Endodermal cell (in vitro differentiated cells): Measurements from ENCODE around the gene OARD1. TPM values are rescaled to one million over a fixed set of nuclear protein-coding genes. Genes with fewer than 3 reads are reported as not detected.

ENCODE experiments used
- DNase-seq: peaks from one replicate; pipeline ENCODE4 v3.0.0-alpha.2; 2017
- H3K27ac ChIP-seq: 2 replicates; pipeline ENCODE4 v1.5.1; 2013; ENCODE audit warnings: mild to moderate bottlenecking, low read depth, low read length, moderate library complexity
- H3K27me3 ChIP-seq: 2 replicates; pipeline ENCODE4 v1.6.1; 2013; ENCODE audit warnings: mild to moderate bottlenecking, low read length, moderate library complexity; ENCODE audit not compliant: insufficient read depth, control insufficient read depth, poor library complexity, severe bottlenecking
- H3K36me3 ChIP-seq: 2 replicates; pipeline ENCODE4 v1.7.0; 2013; ENCODE audit warnings: mild to moderate bottlenecking, low read length, moderate library complexity; ENCODE audit not compliant: control insufficient read depth, insufficient read depth
- H3K4me1 ChIP-seq: one replicate; pipeline ENCODE4 v1.7.0; 2013; ENCODE audit warnings: low read length; ENCODE audit not compliant: control insufficient read depth, insufficient read depth
- H3K4me3 ChIP-seq: 2 replicates; pipeline ENCODE4 v1.5.1; 2013; ENCODE audit warnings: mild to moderate bottlenecking, low read length, moderate library complexity
- H3K9ac ChIP-seq: 2 replicates; pipeline ENCODE4 v1.6.1; 2013; ENCODE audit warnings: mild to moderate bottlenecking, low read length, moderate library complexity; ENCODE audit not compliant: poor library complexity, severe bottlenecking; ENCODE audit errors: extremely low read depth
- H3K9me3 ChIP-seq: 2 replicates; pipeline ENCODE4 v1.6.1; 2013; ENCODE audit warnings: mild to moderate bottlenecking, low read length, moderate library complexity; ENCODE audit not compliant: control insufficient read depth
- H3K27ac Mint-ChIP-seq: 2 replicates; pipeline ENCODE4 v1.8.0; 2020; ENCODE audit warnings: mixed read lengths
- H3K27me3 Mint-ChIP-seq: 2 replicates; pipeline ENCODE4 v1.8.0; 2021; ENCODE audit warnings: mild to moderate bottlenecking, mixed read lengths; ENCODE audit not compliant: insufficient read depth
- H3K36me3 Mint-ChIP-seq: 2 replicates; pipeline ENCODE4 v1.8.0; 2020; ENCODE audit warnings: low read depth, mixed read lengths
- H3K4me1 Mint-ChIP-seq: 2 replicates; pipeline ENCODE4 v1.8.0; 2020; ENCODE audit warnings: mixed read lengths
- H3K4me3 Mint-ChIP-seq: 2 replicates; pipeline ENCODE4 v1.8.0; 2020; ENCODE audit warnings: mild to moderate bottlenecking, moderate library complexity, mixed read lengths
- H3K9me3 Mint-ChIP-seq: 2 replicates; pipeline ENCODE4 v1.8.0; 2020; ENCODE audit warnings: mild to moderate bottlenecking, mixed read lengths
- CTCF ChIP-seq: fragments of 200-600 bp; sonication (generic); conservative IDR thresholded peaks from 2 replicates; pipeline ENCODE4 v1.5.0; 2021; ENCODE audit warnings: antibody characterized with exemption, mild to moderate bottlenecking
- WGBS, 2 experiments: methylation state at CpG; one replicate each; pipeline versions ENCODE4 v1.1.5 to v1.1.7; 2013; ENCODE audit warnings: missing lambda C conversion rate in 2 of 2, mixed read lengths in 1 of 2; ENCODE audit not compliant: insufficient coverage in 1 of 2, insufficient read length in 1 of 2; 5-methylcytosine and 5-hydroxymethylcytosine counted together
- long read RNA-seq, 4 experiments: library from polyadenylated mRNA in 2 of 4; library from RNA in 1 of 4; library from capped mRNA in 1 of 4; stranded (forward) in 3 of 4; unstranded in 1 of 4; transcript quantifications; one replicate each; pipeline ENCODE4 v2.0.0, GENCODE V29; 2020 to 2021; ENCODE audit warnings: inconsistent platforms in 1 of 4
- polyA plus RNA-seq, 2 experiments: library from polyadenylated mRNA; stranded (reverse); fragments of 50-300 nt; gene quantifications; one replicate each; pipeline ENCODE4 v1.2.3, GENCODE V29; 2013
- total RNA-seq, 2 donors: library from RNA; stranded (reverse); fragmentation: NEBNext Ultra II Directional in 1 of 2; extraction: Animal tissue kit (Norgen Biotek cat#: 25700) in 1 of 2; gene quantifications; 2 replicates in 1 of 2; 3 replicates in 1 of 2; pipeline ENCODE4 v1.2.1, GENCODE V29; 2021

Gene OARD1
- 10 to 100 TPM; 33.8 to 40.7 TPM for total RNA-seq
- 52.4 TPM for polyA plus RNA-seq (2013, experiment 1 of 2)
- polyA plus RNA-seq (2013, experiment 2 of 2), result 43.3 TPM
- long read RNA-seq, experiment 1, transcript OARD1-202 (6 exons, 1,337 nt), result major isoform, 10 of 29 reads
- long read RNA-seq, experiment 1, transcript OARD1-210 (6 exons, 3,330 nt), result minor isoform, 8 of 29 reads
- long read RNA-seq, experiment 1, partial matches to known transcripts, result 4 of 29 reads
- long read RNA-seq, experiment 1, other reads (novel, unspliced or antisense), result 2 of 29 reads
- long read RNA-seq, experiment 2, transcript OARD1-202 (6 exons, 1,337 nt), result minor isoform, 6 of 40 reads
- long read RNA-seq, experiment 2, transcript OARD1-203 (6 exons, 1,515 nt), result minor isoform, 5 of 40 reads
- long read RNA-seq, experiment 2, transcript OARD1-210 (6 exons, 3,330 nt), result major isoform, 18 of 40 reads
- long read RNA-seq, experiment 2, partial matches to known transcripts, result 1 of 40 reads
- long read RNA-seq, experiment 2, other reads (novel, unspliced or antisense), result 3 of 40 reads
- long read RNA-seq, experiment 3, transcript OARD1-210 (6 exons, 3,330 nt), result minor isoform, 21 of 71 reads
- long read RNA-seq, experiment 3, transcript OARD1-202 (6 exons, 1,337 nt), result major isoform, 27 of 71 reads
- long read RNA-seq, experiment 3, transcript OARD1-203 (6 exons, 1,515 nt), result minor isoform, 9 of 71 reads
- long read RNA-seq, experiment 3, partial matches to known transcripts, result 3 of 71 reads
- long read RNA-seq, experiment 3, other reads (novel, unspliced or antisense), result 5 of 71 reads
- long read RNA-seq, experiment 4, transcript OARD1-203 (6 exons, 1,515 nt), result minor isoform, 9 of 130 reads
- long read RNA-seq, experiment 4, transcript OARD1-210 (6 exons, 3,330 nt), result major isoform, 65 of 130 reads
- long read RNA-seq, experiment 4, transcript OARD1-202 (6 exons, 1,337 nt), result minor isoform, 42 of 130 reads
- long read RNA-seq, experiment 4, partial matches to known transcripts, result 0 of 130 reads
- long read RNA-seq, experiment 4, other reads (novel, unspliced or antisense), result 9 of 130 reads

GRCh38 chr6:41071923-41072835, at the start of gene OARD1:
Gene OARD1, minus strand, starts transcription at chr6:41072356. Its CDS starts 722 bp downstream, at chr6:41071634.
- Histone ChIP-seq H3K9ac (peak within 1 kb of the TSS; percentile 93), H3K4me3 (peak within 1 kb of the TSS; percentile 98), H3K9me3 (no peaks in the 10 kb centered on the region), H3K27ac (peak within 1 kb of the TSS; percentile 97), H3K27me3 (no peaks in the 10 kb centered on the region), H3K4me1 (peaks cover 6% of the 10 kb centered on the region), H3K36me3 (peaks cover 32% of the 10 kb centered on the region)
- Mint-ChIP-seq H3K4me3 (peak within 1 kb of the TSS; percentile 78), H3K27me3 (no peaks in the 10 kb centered on the region), H3K36me3 (peaks cover 11% of the 10 kb centered on the region), H3K9me3 (no peaks in the 10 kb centered on the region), H3K27ac (peak within 1 kb of the TSS; percentile 98), H3K4me1 (peaks cover 40% of the 10 kb centered on the region)
- WGBS, 2 experiments, result 0% methylated on average over 24 to 62 of the region's 63 CpGs
- no peak for TF ChIP-seq CTCF
- DNase-seq, result peak; percentile 100

- DNase-seq, result no peak
- no peaks in the 10 kb centered on the region for H3K9me3 ChIP-seq
- H3K27me3 Mint-ChIP-seq, result no peaks in the 10 kb centered on the region
- TF ChIP-seq CTCF, result no peak
- no peaks in the 10 kb centered on the region for H3K9me3 Mint-ChIP-seq
- peaks cover 3% of the 10 kb centered on the region for H3K4me1 Mint-ChIP-seq
- no peaks in the 10 kb centered on the region for H3K27me3 ChIP-seq
- no peak overlapping the region for H3K27ac Mint-ChIP-seq
- WGBS, 2 experiments, result 89 to 100% methylated on average over 1 of the region's 1 CpG
- no peaks in the 10 kb centered on the region for H3K4me1 ChIP-seq
- no peak overlapping the region for H3K27ac ChIP-seq
- no peak overlapping the region for H3K9ac ChIP-seq
- H3K36me3 ChIP-seq, result no peaks in the 10 kb centered on the region
- peaks cover 9% of the 10 kb centered on the region for H3K36me3 Mint-ChIP-seq
- H3K4me3 Mint-ChIP-seq, result no peak overlapping the region
- no peak overlapping the region for H3K4me3 ChIP-seq
Observed at GRCh38 chr6:41120058-41120457, 47.9 kb upstream of the OARD1 start.
